ENCODE data around the gene ADCY4.
A peak's percentile ranks its signal among the peaks of the same experiment; 100 is the strongest.
"Not testable (repeated sequence)": the region's sequence is repeated elsewhere in the genome, so short reads cannot be mapped to it uniquely, and the experiment has no call there.

Gene ADCY4

GRCh38 chr14:24366721-24367513 is 32.0 kb upstream of the ADCY4 start:
- DNase-seq (ENCODE audit: low spot score) = peak; percentile 61

- no peak for DNase-seq (ENCODE audit: low spot score)
Observed at GRCh38 chr14:24366413-24366720, 31.5 kb upstream of the ADCY4 start.

GRCh38 chr14:24365600-24366412 is 30.9 kb upstream of the ADCY4 start:
- DNase-seq (ENCODE audit: low spot score) = no peak

- no peak for DNase-seq (ENCODE audit: low spot score)
Observed at GRCh38 chr14:24364841-24365240, 30.0 kb upstream of the ADCY4 start.

GRCh38 chr14:24363401-24363800 is 28.5 kb upstream of the ADCY4 start:
- no peak for DNase-seq (ENCODE audit: low spot score)

- no peak for DNase-seq (ENCODE audit: low spot score)
Observed at GRCh38 chr14:24362241-24362960, 27.5 kb upstream of the ADCY4 start.

- no peak for DNase-seq (ENCODE audit: low spot score)
Observed at GRCh38 chr14:24361326-24361725, 26.5 kb upstream of the ADCY4 start.

- no peak for DNase-seq (ENCODE audit: low spot score)
Observed at GRCh38 chr14:24360281-24360680, 25.4 kb upstream of the ADCY4 start.

- no peak for DNase-seq (ENCODE audit: low spot score)
Observed at GRCh38 chr14:24356208-24356607, 21.3 kb upstream of the ADCY4 start.

- no peak for DNase-seq (ENCODE audit: low spot score)
Observed at GRCh38 chr14:24355009-24355408, 20.1 kb upstream of the ADCY4 start.

- not testable (repeated sequence) for DNase-seq (ENCODE audit: low spot score)
Observed at GRCh38 chr14:24354482-24354825, 19.6 kb upstream of the ADCY4 start.

- no peak for DNase-seq (ENCODE audit: low spot score)
Observed at GRCh38 chr14:24353559-24354481, 18.9 kb upstream of the ADCY4 start.

- DNase-seq (ENCODE audit: low spot score) = no peak
Observed at GRCh38 chr14:24351517-24351916, 16.6 kb upstream of the ADCY4 start.

GRCh38 chr14:24349742-24350141 is 14.9 kb upstream of the ADCY4 start:
- DNase-seq (ENCODE audit: low spot score) = no peak

GRCh38 chr14:24348186-24348585 is 13.3 kb upstream of the ADCY4 start:
- no peak for DNase-seq (ENCODE audit: low spot score)

GRCh38 chr14:24347134-24347533 is 12.3 kb upstream of the ADCY4 start:
- DNase-seq (ENCODE audit: low spot score) = no peak

- no peak for DNase-seq (ENCODE audit: low spot score)
Observed at GRCh38 chr14:24343795-24344660, 9.2 kb upstream of the ADCY4 start.

- no peak for DNase-seq (ENCODE audit: low spot score)
Observed at GRCh38 chr14:24342889-24343288, 8.0 kb upstream of the ADCY4 start.

GRCh38 chr14:24340606-24341005 is 5.7 kb upstream of the ADCY4 start:
- DNase-seq (ENCODE audit: low spot score) = no peak

GRCh38 chr14:24339284-24340151 is 4.6 kb upstream of the ADCY4 start, which contains the start of gene RIPK3:
TSS of gene RIPK3 (minus strand) at chr14:24339991. CDS start at chr14:24339826, 165 bp downstream.
- no peak for DNase-seq (ENCODE audit: low spot score)
